Bronchial epithelial cell (primary cell): ENCODE data around the gene TP53BP1. TPM values are rescaled to one million over a fixed set of nuclear protein-coding genes. Genes with fewer than 3 reads are reported as not detected.

Experiments used
- DNase-seq: peaks from one replicate; pipeline ENCODE4 v3.0.0-alpha.2; 2010; ENCODE audit warnings: low read depth
- FAIRE-seq: peaks from 2 replicates; lab custom pipeline; 2011; peaks lifted over from hg19 to GRCh38; lab: Jason Lieb, UNC
- H3K27me3 ChIP-seq: 2 replicates; pipeline ENCODE4 v1.5.1; 2011; ENCODE audit warnings: low read length; ENCODE audit not compliant: control insufficient read depth, insufficient read depth
- H3K36me3 ChIP-seq: 2 replicates; pipeline ENCODE4 v1.5.1; 2011; ENCODE audit warnings: low read length; ENCODE audit not compliant: control insufficient read depth, insufficient read depth
- H3K4me3 ChIP-seq: 2 replicates; pipeline ENCODE4 v1.5.1; 2011; ENCODE audit warnings: mild to moderate bottlenecking, low read depth, low read length, control low read depth
- CTCF ChIP-seq: IDR thresholded peaks from 2 replicates; pipeline ENCODE4 v1.5.1; 2011; ENCODE audit warnings: mild to moderate bottlenecking, moderate library complexity, low read length, control low read depth, inconsistent platforms; ENCODE audit not compliant: insufficient read depth, severe bottlenecking
- total RNA-seq: library from RNA; depleted of rRNA; stranded (reverse); fragments of >200 nt; gene quantifications from 2 replicates; pipeline ENCODE4 v1.2.1, GENCODE V29; 2014

Gene TP53BP1
- total RNA-seq, 1 donor from 2014 or later: 28.7 TPM

GRCh38 chr15:43508421-43508820, 15.5 kb upstream of the TP53BP1 start:
- FAIRE-seq (no peak), DNase-seq (no peak)
- no peak for TF ChIP-seq CTCF
- H3K27me3 ChIP-seq: no peaks in the 10 kb centered on the region
- H3K4me3 ChIP-seq: no peak overlapping the region
- H3K36me3 ChIP-seq: no peaks in the 10 kb centered on the region

GRCh38 chr15:43505738-43506137, 12.8 kb upstream of the TP53BP1 start:
- TF ChIP-seq CTCF: no peak
- Histone ChIP-seq H3K4me3 (no peak overlapping the region), H3K27me3 (no peaks in the 10 kb centered on the region), H3K36me3 (no peaks in the 10 kb centered on the region)
- FAIRE-seq: no peak
- no peak for DNase-seq

GRCh38 chr15:43499635-43500034, 6.7 kb upstream of the TP53BP1 start:
- TF ChIP-seq CTCF: no peak
- DNase-seq: no peak
- no peak overlapping the region for H3K4me3 ChIP-seq
- H3K27me3 ChIP-seq: no peaks in the 10 kb centered on the region
- H3K36me3 ChIP-seq: no peaks in the 10 kb centered on the region
- no peak for FAIRE-seq

- FAIRE-seq (no peak), DNase-seq (no peak)
- no peak overlapping the region for H3K4me3 ChIP-seq
- H3K36me3 ChIP-seq: no peaks in the 10 kb centered on the region
- H3K27me3 ChIP-seq: no peaks in the 10 kb centered on the region
- no peak for TF ChIP-seq CTCF
These were observed 6.0 kb upstream of the TP53BP1 start for GRCh38 chr15:43498990-43499389.

- no peak for TF ChIP-seq CTCF
- H3K4me3 ChIP-seq: peak overlapping the region; percentile 69
- FAIRE-seq (no peak), DNase-seq (no peak)
- H3K36me3 ChIP-seq: no peaks in the 10 kb centered on the region
- H3K27me3 ChIP-seq: no peaks in the 10 kb centered on the region
These were observed 932 bp upstream of the TP53BP1 start for GRCh38 chr15:43493703-43494472.

GRCh38 chr15:43492266-43492665, 690 bp downstream of the TP53BP1 start:
- Histone ChIP-seq H3K27me3 (no peaks in the 10 kb centered on the region), H3K36me3 (peaks cover 4% of the 10 kb centered on the region), H3K4me3 (peak overlapping the region; percentile 69)
- FAIRE-seq: no peak
- TF ChIP-seq CTCF: no peak
- no peak for DNase-seq
